GM19351 (cell line): ENCODE data around the gene LTBP1.

Experiments
- ATAC-seq: cut with Tn5 transposase; IDR thresholded peaks from one replicate; pipeline ENCODE4 v1.9.1; 2021; ENCODE audit warnings: mild to moderate bottlenecking, moderate library complexity; ENCODE audit not compliant: unreplicated experiment

The LTBP1 gene

DNA sequence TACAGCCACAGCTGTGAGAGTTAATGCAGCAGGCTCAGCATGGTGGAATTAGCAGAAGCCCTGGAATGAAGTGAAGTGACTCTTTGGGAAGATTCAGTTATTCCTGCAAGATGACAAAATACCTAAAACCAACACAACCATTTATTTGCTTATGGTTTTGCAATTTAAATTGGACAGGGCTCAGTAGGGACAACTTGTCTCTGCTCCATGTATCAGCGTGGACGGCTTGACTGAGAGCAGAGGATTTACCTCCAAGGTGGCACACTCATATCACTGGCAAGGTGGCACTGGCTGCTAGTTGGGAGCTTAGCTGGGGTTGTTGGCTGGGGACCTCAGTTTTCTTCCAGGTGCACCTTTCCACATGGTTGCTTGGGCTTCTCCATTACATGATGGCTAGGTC, 58.3 kb downstream of the LTBP1 start:
- no peak for ATAC-seq

DNA sequence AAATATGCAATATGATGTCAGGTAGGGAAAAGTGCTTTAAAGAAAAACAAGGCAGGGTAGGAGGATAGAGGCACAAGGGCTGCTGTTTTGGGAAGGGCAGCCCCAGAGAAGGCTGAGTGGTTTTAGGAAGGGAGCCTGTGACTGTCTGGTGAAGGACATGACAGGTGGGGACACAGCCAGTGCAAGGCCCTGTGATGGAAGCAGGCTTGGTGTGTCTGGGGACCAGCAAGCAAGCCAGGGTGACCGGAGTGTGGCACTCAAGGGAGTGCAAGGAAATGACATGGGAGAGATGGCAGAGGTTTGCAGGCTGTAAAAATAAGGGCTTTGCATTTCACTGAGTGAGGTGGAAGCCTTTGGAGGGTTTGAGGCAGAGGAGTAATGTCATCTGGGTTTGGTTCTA, 62.0 kb downstream of the LTBP1 start:
- ATAC-seq: no peak

DNA sequence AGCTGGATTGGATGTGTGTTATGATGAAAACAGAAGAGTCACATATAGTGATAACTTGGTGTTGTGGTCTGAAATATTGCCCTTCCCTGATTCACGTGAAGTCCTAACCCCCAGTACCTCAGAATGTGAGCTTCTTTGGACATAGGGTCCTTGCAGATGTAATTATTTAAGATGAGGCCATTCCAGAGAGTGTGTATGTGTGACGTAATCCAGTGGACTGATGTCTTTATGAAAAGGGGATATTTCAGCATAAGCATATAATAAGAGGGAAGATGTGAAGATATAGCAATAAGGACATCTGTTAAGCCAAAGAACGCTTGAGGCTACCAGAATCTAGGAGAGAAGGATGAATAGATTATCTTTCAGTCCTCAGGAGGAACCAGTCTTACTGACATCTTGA, 62.5 kb downstream of the LTBP1 start:
- no peak for ATAC-seq

DNA sequence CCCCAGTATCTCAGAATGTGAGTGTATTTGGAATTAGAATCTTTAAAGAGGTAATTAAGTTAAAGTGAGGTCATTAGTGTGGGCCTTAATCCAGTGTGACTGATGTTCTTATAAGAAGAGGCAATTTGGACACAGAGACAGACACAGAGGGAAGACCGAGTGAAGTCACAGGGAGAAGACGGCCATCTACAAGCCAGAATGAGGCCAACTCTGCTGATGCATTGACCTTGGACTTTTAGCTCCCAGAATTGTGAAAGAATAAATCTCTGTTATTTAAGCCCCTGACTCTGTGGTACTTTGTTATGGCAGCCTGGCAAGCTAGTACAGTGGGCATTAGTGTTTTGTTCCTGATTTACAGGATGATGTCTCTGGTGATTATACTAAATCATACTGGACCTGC, 64.6 kb downstream of the LTBP1 start:
- no peak for ATAC-seq

DNA sequence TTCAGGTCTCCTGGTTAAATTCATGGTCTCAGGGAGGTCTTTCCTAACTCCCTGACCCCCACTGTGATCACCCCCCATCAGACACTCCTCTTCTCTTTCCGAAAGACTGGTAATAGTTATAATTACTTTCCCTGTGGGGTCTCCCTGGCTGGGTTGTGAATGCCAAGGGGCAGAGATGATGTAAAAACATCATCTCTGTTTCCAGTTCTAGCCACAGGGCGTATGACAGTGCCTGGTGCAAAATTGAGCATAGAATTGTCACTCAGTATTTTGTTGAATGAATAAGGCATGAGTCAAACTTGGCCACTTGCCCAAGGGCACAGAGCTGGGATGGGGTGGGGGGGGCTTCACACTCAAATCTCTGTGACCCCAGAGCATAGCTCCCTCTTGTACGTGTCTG, 65.2 kb downstream of the LTBP1 start:
- ATAC-seq: no peak

DNA sequence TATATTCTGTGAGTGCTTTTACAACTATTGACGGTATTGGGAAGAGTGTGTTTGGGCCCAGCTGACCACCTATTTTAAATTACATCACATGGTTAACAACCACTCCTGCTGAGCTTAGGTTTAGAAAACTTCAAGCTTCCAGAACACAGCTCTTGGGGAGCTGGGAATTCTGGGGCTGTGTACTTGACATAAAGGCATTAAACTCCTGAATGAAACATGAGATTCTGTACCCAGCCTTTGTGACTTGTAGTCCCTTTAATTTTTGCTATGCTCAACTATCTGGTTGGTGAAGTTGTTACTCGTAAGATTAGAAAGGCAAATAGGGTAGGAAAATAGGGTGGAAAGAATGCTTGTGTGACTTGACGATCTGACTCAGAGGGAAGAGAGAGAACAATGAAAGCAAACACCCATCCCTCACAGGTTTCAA, 66.9 kb downstream of the LTBP1 start:
- ATAC-seq: no peak

DNA sequence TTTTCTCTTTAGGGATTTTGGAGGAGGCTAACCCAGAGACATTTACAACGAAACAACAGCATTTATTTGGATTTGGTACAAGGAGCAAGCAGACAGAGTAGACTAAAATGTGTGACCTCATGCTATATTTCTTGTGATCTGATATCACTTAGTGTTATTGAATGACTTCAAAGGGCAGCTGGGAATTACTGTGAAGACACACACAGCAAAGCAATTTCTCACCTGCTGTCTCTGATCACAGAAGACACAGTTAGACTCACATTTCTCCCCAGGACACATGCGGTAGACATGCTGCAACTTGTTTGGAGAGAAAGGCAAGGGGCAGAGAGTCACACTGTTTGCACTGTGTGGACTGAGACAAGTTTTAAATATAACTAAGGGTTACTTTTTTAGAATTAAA, 67.5 kb downstream of the LTBP1 start:
- ATAC-seq: no peak

DNA sequence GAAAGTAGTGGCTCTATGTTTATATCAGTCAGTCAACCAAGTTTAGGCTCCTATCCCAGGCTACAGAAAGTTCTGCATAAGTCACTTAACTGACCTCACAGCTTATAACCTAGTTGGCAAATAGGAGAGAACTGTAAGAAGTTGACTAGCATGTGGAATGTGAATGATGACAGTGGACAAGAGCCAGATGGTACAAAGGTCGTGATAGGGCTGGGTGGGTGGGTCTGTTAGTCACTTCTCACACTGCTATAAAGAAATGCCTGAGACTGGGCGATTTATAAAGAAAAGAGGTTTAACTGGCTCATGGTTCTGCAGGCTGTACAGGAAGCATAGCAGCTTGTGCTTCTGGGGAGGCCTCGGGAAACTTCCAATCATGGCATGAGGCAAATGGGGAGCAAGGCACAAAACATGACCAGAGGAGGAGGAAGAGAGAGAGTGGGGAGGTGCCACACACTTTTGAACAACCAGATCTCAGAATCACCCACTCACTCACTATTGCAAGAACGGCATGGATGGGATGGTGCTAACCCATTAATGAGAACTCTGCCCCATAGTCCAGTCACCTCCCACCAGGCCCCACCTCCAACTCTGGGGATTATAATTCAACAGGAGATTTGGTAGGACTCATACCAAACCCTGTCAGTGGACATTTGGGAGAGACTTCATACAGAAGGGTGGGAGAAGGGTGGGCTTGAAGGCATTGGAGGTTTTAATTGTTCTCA, 68.8 kb downstream of the LTBP1 start:
- ATAC-seq: no peak

DNA sequence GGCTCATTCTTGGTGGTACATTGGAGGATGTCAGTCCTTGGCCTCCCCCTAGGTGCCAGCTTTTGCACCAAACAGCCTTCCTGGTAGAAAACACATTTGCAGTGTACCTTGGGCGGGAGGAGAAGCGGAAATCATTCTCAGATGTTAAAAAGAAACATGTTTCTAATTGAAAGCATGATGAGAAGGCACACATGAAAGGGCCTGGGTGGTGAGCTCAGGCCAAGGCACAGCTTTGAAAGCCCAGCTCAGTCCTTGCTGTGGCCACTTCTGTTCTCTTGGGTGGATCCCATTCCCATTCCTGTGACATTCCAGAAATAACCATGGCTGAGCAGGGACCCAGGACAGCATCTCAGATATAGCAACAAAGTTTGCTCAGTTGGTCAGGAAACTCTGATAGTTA, 71.5 kb downstream of the LTBP1 start:
- ATAC-seq: no peak

DNA sequence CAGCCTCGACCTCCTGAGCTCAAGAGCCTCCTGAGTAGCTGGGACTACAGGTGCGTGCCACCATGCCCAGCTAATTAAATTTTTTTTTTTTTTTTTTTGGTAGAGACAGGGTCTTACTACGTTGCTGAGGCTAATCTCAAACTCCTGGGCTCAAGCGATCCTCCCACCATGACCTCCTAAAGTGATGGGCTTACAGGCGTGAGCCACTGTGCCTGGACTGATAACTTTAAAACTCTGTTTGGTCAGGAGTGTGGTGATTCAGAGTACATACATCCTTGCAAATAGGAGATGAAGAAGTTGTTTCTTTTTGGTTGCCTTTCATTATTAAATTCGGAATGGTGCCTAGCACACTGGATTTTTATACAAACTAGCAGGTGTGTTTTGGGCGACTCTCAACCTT, 73.0 kb downstream of the LTBP1 start:
- no peak for ATAC-seq

DNA sequence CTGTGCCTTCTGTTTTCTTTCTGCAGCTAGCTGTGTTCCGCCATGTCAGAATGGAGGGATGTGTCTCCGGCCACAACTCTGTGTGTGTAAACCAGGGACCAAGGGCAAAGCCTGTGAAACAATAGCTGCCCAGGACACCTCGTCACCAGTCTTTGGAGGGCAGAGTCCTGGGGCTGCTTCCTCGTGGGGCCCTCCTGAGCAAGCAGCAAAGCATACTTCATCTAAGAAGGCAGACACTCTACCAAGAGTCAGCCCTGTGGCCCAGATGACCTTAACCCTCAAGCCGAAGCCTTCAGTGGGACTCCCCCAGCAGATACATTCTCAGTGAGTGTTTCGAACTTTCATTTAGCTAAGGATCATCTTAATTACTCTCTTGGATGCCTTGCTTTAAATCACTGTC, 74.1 kb downstream of the LTBP1 start:
- no peak for ATAC-seq

DNA sequence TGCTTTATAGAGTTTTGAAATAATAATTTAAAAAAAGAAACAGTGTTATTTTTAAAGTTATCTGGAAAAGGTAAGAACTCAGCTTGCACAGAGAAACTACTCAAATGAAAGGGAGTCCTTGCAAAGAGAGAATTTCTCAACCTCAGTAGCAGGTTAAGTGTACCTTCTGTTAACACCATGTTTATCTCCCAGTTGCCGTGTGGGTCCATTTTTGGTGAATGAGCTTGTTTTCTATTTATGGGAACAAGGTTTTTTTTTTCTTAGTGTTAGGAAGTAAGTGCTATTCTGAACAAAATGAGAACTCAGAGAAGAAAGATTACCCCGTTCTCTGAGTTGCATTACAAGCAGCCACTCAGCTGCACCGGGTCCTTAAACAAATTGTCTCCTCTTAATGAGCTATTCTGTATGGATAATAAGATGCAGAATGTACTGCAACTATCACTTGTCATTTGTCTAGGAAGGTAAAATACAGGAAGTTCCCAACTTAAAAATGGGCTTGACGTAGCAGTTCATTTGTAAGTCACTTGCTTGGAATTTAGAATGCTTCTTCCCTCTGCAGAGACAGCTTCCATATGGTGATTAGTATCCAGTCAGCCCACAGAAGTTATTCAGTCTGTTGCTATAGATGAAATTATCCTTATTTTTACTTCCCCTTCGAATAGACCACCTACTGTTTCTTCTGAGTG, 74.9 kb downstream of the LTBP1 start:
- no peak for ATAC-seq

DNA sequence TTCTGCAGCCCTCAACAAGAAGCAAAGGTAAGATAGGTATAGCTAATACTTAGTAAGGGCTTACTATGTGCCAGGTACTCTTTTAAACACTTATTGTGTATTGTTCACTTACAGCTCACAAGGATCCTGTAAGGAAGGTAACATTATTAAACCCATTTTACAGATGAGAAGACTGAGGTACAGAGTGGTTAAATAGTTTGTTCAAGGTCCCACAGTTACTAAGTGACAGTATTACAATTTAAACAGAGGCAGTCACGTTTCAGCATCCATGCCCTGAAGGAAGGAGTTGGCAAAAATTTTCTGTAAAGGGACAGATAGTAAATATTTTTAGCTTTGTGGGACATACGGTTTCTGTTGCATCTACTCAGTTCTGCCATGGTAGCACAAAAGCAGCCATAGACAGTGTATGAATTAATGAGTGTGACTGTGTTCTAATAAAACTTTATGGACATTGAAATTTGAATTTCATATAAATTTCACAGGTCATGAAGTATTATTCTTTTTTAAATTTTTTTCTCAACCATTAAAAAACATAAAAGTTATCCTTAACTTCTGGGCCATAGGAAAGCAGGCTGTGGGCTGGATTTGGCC, 75.7 kb downstream of the LTBP1 start:
- no peak for ATAC-seq

DNA sequence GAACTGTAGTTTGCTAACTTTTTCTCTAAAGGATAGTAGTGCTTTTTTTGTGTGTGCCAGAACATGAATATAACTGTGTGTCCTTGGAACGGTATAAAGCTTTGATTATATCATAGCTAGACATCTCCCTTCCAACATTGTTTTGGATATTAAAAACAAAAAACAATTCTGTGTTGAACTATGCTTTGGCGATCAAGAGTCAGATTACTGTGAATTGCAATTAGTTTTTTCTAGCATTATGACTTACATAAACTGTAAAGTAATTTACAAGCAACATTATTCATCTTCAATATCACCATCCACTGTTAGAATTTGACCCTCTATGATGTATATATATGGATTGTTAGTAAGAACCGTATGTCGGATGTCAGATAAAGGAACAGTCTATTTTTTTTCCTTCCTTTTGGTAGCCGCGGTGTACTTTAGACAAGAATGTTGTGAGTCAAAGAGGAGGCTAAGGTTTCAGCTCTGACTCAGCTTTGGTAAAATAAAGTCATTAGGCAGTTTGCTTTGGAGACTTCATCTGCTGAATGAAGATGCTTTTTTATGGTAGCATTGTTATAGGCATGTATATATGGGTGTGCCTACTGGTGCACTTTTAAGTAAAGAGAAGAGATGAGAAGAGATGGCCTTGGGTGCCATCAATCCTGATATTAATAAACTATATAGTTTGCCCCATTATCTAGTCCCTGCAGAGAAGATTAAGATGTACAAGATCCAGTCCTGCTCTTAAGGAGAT, 76.4 kb downstream of the LTBP1 start:
- no peak for ATAC-seq

DNA sequence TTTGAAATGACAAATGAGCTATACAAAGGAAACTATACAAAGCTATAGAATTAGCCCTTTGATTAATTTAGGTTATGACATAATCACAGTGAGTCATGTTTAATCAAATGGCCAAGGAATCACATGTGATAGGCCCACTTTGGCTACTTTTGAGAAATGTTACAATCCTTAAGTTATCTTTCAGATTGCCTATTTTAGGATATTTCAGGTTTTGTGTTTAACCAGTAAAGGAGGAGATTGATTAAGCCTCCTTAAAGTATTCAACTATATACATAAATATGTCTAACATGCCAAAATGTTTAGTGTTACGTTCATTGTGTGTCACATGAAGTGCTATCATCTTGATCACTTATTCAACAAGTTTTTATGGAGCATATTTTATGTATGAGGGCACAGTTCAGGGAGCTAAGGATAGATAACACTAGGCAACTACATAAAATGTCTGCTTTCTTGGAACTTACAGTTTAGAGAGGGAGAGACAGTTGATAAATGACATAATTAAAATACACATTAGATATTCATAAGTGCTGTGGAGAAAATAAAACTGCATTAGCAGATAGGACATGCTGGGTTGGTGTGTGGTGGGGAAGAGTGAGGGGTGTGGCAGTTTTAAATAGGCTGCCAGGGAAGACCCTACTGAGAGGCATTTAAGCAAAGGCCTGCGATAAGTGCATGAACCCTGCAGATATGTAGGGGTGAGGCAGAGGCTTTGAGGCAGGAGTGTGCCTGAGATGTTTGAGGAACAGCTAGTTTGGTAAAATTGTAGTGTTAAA, 77.2 kb downstream of the LTBP1 start:
- ATAC-seq: no peak

DNA sequence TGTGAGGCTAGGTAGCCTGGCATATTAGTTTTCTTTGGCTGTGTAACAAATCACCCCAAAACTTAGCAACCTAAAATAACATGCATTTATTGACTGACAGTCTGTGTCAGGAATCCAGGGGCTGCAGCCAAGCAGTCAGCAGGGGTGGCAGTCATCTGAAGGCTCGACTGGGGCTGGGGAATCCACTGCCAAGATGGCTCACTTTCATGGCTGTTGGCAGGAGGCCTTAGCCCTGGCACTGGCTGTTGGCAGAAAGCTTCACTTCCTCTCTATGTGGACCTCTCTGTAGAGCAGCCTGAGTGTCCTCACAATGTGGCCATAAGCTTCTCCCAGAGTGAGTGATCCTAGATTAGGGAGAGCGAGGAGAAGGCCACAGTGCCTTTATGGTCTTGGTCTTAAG, 78.0 kb downstream of the LTBP1 start:
- no peak for ATAC-seq

DNA sequence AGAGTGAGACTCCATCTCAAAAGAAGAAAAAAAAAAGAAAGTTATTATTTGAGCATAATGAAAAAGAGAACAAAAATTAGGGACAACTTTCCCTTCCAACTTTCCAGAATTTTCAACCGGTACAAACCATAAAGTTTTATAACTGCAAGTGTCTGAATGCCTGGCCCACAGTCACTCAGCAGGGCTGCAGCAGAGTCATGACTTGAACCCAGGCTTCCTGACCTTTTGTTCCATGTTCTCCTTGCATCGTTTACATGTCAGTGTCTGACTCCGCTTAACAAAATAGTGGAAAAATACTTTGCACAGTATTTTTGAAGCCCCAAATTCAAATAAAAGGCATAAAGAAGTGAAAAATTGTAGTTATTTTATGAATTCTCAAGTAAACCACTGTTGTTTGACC, 82.7 kb downstream of the LTBP1 start:
- no peak for ATAC-seq

DNA sequence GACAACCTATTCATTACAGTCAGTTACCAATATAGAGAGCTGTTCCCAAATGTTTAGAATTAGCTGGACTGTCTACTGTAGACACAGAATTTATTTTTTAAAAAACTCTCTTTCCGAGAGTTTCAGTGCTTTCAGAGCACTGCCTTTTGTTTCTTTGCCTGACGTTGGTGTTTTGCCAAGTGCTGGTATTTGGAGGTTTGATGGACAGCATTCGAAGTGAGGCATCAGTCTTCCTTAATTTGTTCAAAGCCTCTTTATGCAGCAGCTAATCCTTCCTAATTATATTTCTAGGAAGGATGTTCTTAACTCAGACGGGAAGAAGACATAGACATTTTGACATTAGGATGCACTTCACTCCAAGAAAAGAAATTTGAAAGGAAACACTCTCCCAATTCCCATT, 83.2 kb downstream of the LTBP1 start:
- no peak for ATAC-seq

DNA sequence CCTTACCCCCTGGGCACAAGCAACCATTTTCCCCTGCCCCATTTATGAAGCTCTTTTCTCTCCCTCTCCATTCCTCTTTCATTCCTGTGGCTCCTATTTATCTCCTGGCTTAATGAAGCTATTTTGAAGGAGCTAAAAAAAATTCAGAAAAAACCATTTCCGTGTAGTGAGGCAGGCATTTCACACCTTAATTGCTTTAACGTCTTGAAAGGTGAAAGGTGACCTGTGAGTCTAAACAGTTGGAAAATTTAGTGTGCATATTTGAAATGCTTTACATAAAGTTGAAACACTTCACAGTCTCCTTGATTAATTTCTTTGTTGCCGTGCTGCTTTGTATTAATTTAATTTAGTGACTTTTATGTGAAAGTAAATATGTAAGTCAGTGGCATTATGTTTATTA, 83.6 kb downstream of the LTBP1 start:
- no peak for ATAC-seq

DNA sequence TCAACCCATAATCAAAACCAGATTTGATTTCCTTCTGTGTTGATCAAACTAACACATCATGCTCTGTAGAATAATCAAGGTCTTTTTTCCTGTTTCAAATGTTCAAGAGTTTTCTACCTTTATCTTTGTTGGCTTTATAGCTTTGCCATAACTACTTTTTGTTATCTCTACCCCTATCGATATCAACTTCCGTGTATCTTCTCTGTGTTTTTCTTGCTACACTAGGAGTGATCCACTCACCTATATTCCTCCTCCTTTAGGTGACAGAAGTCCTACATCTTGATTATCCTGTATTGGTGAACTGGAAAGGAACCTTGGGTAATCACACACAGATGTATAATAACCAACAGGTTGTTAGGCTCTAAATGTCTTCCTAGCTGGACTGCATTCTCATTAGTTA, 85.5 kb downstream of the LTBP1 start:
- no peak for ATAC-seq

DNA sequence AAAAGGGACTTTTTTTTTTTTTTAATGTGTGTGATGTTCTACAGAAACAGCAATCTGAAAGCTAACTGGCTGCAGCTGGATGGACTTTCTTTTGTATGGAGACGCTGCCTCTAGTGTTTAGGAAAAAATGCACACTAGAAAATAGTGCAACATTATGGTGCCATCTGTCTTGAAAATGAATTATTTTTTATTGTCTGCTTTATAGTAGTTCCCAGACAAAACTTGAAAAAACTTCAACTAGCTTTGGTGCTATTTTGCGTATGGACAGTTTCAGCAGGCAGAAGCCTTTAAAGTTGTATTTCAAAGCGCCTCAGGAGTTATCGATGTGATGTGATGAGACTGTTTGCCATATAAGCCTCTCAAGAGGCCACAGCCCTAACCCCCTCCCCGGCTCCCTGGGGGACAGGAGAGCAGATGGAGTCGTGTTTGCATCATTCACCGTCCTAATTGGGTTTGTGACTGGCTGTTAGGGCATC, 86.9 kb downstream of the LTBP1 start:
- no peak for ATAC-seq
